HUES6 (cell line): ENCODE measurements around the gene SUN2.

Experiments used
- H3K27ac ChIP-seq: 2 replicates; pipeline ENCODE4 v1.7.0; 2013; ENCODE audit warnings: low read depth, mild to moderate bottlenecking, low read length, inconsistent platforms
- H3K27me3 ChIP-seq: 2 replicates; pipeline ENCODE4 v1.6.1; 2013; ENCODE audit warnings: low read length; ENCODE audit not compliant: control insufficient read depth, insufficient read depth
- H3K36me3 ChIP-seq: 2 replicates; pipeline ENCODE4 v1.6.1; 2013; ENCODE audit warnings: low read length; ENCODE audit not compliant: control insufficient read depth, insufficient read depth
- H3K4me1 ChIP-seq: 2 replicates; pipeline ENCODE4 v1.6.1; 2013; ENCODE audit warnings: low read length; ENCODE audit not compliant: control insufficient read depth, insufficient read depth
- H3K4me3 ChIP-seq: 2 replicates; pipeline ENCODE4 v1.5.1; 2013; ENCODE audit warnings: low read depth, low read length
- H3K9ac ChIP-seq: one replicate; pipeline ENCODE4 v1.6.1; 2013; ENCODE audit warnings: mild to moderate bottlenecking, low read length
- H3K9me3 ChIP-seq: 2 replicates; pipeline ENCODE4 v1.6.1; 2013; ENCODE audit warnings: low read depth, low read length; ENCODE audit not compliant: control insufficient read depth, insufficient read depth

Gene SUN2

GRCh38 chr22:38740116-38740723 lies 15.6 kb downstream of the SUN2 start:
- Histone ChIP-seq H3K9me3 (no peaks in the 10 kb centered on the region), H3K4me3 (no peak overlapping the region), H3K9ac (no peak overlapping the region), H3K27me3 (no peaks in the 10 kb centered on the region), H3K36me3 (peaks cover 83% of the 10 kb centered on the region), H3K4me1 (no peaks in the 10 kb centered on the region), H3K27ac (no peak overlapping the region)

- no peaks in the 10 kb centered on the region for H3K9me3 ChIP-seq
- no peak overlapping the region for H3K27ac ChIP-seq
- no peak overlapping the region for H3K4me3 ChIP-seq
- no peaks in the 10 kb centered on the region for H3K4me1 ChIP-seq
- no peaks in the 10 kb centered on the region for H3K27me3 ChIP-seq
- H3K36me3 ChIP-seq: peaks cover 81% of the 10 kb centered on the region
- no peak overlapping the region for H3K9ac ChIP-seq
Observed at GRCh38 chr22:38739300-38740055, 16.3 kb downstream of the SUN2 start.

- Histone ChIP-seq H3K4me3 (no peak overlapping the region), H3K36me3 (peaks cover 90% of the 10 kb centered on the region), H3K27ac (no peak overlapping the region), H3K4me1 (no peaks in the 10 kb centered on the region), H3K9ac (no peak overlapping the region), H3K9me3 (no peaks in the 10 kb centered on the region), H3K27me3 (no peaks in the 10 kb centered on the region)
Observed at GRCh38 chr22:38738475-38739070, 17.2 kb downstream of the SUN2 start.

- Histone ChIP-seq H3K27ac (no peak overlapping the region), H3K9ac (no peak overlapping the region), H3K4me1 (no peaks in the 10 kb centered on the region), H3K36me3 (peaks cover 91% of the 10 kb centered on the region), H3K4me3 (no peak overlapping the region), H3K27me3 (no peaks in the 10 kb centered on the region), H3K9me3 (no peaks in the 10 kb centered on the region)
Observed at GRCh38 chr22:38737302-38738060, 18.3 kb downstream of the SUN2 start.

GRCh38 chr22:38736257-38736570 lies 19.6 kb downstream of the SUN2 start:
- Histone ChIP-seq H3K27me3 (no peaks in the 10 kb centered on the region), H3K36me3 (peaks cover 91% of the 10 kb centered on the region), H3K9ac (no peak overlapping the region), H3K4me3 (no peak overlapping the region), H3K4me1 (no peaks in the 10 kb centered on the region), H3K9me3 (no peaks in the 10 kb centered on the region), H3K27ac (no peak overlapping the region)

GRCh38 chr22:38735465-38736256 lies 20.1 kb downstream of the SUN2 start:
- Histone ChIP-seq H3K4me3 (no peak overlapping the region), H3K27ac (no peak overlapping the region), H3K4me1 (no peaks in the 10 kb centered on the region), H3K27me3 (no peaks in the 10 kb centered on the region), H3K9ac (no peak overlapping the region), H3K36me3 (peaks cover 91% of the 10 kb centered on the region), H3K9me3 (no peaks in the 10 kb centered on the region)

GRCh38 chr22:38735126-38735464 lies 20.7 kb downstream of the SUN2 start:
- no peak overlapping the region for H3K4me3 ChIP-seq
- H3K27me3 ChIP-seq: no peaks in the 10 kb centered on the region
- no peak overlapping the region for H3K9ac ChIP-seq
- no peak overlapping the region for H3K27ac ChIP-seq
- H3K4me1 ChIP-seq: no peaks in the 10 kb centered on the region
- no peaks in the 10 kb centered on the region for H3K9me3 ChIP-seq
- peaks cover 91% of the 10 kb centered on the region for H3K36me3 ChIP-seq

GRCh38 chr22:38734421-38735100 lies 21.2 kb downstream of the SUN2 start:
- H3K9me3 ChIP-seq: no peaks in the 10 kb centered on the region
- H3K27ac ChIP-seq: no peak overlapping the region
- no peak overlapping the region for H3K4me3 ChIP-seq
- H3K9ac ChIP-seq: no peak overlapping the region
- H3K36me3 ChIP-seq: peaks cover 91% of the 10 kb centered on the region
- H3K27me3 ChIP-seq: no peaks in the 10 kb centered on the region
- no peaks in the 10 kb centered on the region for H3K4me1 ChIP-seq

GRCh38 chr22:38733724-38734381 lies 21.9 kb downstream of the SUN2 start:
- no peak overlapping the region for H3K27ac ChIP-seq
- H3K36me3 ChIP-seq: peaks cover 91% of the 10 kb centered on the region

GRCh38 chr22:38733329-38733723 lies 22.5 kb downstream of the SUN2 start:
- no peaks in the 10 kb centered on the region for H3K4me1 ChIP-seq
- no peak overlapping the region for H3K27ac ChIP-seq
- no peaks in the 10 kb centered on the region for H3K27me3 ChIP-seq
- H3K9ac ChIP-seq: no peak overlapping the region
- H3K9me3 ChIP-seq: no peaks in the 10 kb centered on the region
- no peak overlapping the region for H3K4me3 ChIP-seq
- peaks cover 91% of the 10 kb centered on the region for H3K36me3 ChIP-seq

More at GRCh38 chr22:38733724-38734381, 21.9 kb downstream of the SUN2 start:
- Histone ChIP-seq H3K9me3 (no peaks in the 10 kb centered on the region), H3K27me3 (no peaks in the 10 kb centered on the region), H3K9ac (no peak overlapping the region), H3K4me3 (no peak overlapping the region), H3K4me1 (no peaks in the 10 kb centered on the region)
